T-helper 9 cell (primary cell): Measurements from ENCODE around the gene GSG1L.

Experiments used
- DNase-seq: peaks from one replicate; pipeline ENCODE4 v3.0.0-alpha.2; 2020
- total RNA-seq, 2 donors: gene quantifications; one replicate each; lab custom pipeline; 2026; lab: John Stamatoyannopoulos, UW

The GSG1L gene
- total RNA-seq, result 0 reads per million in 2 donors

- DNase-seq, result no peak
Measured at GRCh38 chr16:28063591-28064061, at the start of gene GSG1L. TSS of gene GSG1L (minus strand) at chr16:28063714. CDS start at chr16:28063424, 290 bp downstream.

DNA sequence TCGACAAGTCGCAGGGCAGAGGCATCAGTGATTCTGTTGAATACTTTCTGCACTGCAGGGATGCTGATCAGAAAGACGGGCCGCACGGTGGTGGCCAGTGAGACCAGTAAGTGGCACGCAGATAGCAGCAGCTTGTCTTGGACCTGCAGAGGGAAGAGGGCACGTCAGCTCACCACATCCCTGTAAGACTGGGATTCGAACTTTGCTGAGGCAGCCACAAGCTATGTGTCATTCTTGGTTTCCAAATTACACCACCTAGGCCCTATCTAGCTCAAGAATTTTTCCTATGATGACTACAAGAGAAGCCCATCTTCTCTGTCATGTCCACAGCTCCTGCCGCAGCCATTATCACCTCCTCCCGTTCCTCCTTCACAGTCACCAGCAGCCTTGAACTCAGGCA is 49.4 kb upstream of the GSG1L start:
- DNase-seq, result no peak

GRCh38 chr16:28110977-28111376 is 47.5 kb upstream of the GSG1L start:
- DNase-seq, result no peak

DNA sequence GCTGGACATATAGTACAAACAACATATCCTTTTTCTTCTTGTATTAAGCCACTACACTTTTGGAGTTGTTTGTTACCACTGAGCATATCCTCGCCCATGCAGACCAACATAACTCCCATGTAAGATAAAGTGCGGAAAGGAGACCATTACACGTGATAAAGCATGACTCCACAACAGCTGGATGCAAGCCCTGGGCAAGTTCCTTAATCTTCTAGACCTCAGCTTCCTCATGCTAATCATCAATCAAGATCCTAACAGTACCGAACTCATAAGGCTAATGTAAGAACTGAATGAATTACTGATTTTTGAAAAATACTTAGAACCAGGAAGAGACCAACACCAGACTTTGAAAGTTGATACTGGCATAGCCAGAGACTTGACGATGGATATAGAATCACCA is 47.0 kb upstream of the GSG1L start:
- DNase-seq, result no peak

DNA sequence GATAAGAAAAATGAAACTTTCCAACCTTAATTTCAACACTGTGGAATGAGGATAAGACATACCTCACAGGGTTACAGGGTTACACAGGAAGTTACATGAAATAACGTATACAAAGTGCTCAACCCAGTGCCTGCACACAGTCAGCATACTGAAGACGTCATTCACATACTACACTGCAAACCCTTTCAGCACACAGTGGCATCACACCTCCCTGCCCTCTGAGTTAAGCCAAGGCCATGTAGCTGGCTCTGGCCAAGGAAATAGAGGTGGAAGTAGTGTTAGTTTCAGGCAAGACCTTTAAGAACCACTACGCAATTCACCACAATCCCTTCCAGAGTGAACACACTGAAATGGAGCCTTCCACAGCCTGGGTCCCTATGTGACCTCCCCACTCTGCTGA is 46.6 kb upstream of the GSG1L start:
- DNase-seq, result no peak

DNA sequence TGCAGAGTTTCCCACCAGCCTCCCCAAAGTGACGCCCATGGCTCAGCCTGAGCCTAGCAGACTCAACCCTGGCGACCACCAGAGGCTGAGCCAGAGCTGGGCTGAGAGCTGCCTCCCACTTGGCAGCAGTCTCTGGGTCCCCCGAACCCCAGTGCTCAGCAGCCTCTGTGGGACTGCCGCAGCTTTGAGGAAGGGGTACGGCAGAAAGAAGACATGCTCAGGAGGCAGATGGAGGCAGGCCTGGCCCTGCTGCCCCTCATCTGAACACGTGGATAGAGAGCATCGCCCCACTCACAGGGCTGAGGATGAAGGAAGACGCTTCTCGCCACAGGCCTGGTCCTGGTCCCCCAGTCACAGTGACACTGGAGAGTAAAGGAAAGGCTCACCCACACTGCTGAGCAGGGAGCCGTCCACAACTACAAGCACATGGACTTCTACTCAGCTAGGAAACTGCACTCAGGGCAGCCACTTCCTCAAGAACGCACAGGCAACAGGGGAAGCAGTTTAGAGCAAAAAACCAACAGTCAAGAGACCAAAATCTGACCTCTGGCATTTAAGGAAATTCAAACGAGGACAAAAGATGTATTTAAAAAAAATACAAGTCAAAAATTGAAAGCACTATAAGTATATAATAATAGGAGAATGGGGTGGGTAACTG is 45.2 kb upstream of the GSG1L start:
- no peak for DNase-seq

GRCh38 chr16:28107232-28107631 is 43.7 kb upstream of the GSG1L start:
- DNase-seq, result no peak

- no peak for DNase-seq
Measured at GRCh38 chr16:28106467-28107215, 43.1 kb upstream of the GSG1L start.

- DNase-seq, result no peak
Measured at GRCh38 chr16:28105954-28106353, 42.4 kb upstream of the GSG1L start.

GRCh38 chr16:28105297-28105696 is 41.8 kb upstream of the GSG1L start:
- DNase-seq, result no peak

DNA sequence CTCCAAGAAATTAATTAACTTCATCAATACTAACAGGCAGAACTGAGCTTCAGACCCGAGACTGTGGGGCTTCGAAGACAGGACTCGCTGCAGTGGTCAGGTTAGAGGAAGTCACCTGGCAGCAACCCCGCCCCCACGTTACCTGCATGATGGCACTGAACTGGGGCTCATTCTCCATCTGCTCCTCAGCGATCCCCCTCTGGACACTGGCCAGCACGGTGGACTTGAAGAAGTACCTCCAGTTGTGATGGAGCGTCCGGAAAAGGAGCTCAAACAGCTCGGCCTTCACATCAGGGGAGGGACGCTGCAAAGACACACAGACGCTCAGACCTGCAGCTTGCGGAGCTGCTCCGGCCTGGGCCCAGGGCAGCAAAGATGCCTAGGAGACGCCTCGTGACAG is 40.9 kb upstream of the GSG1L start:
- DNase-seq, result no peak

DNA sequence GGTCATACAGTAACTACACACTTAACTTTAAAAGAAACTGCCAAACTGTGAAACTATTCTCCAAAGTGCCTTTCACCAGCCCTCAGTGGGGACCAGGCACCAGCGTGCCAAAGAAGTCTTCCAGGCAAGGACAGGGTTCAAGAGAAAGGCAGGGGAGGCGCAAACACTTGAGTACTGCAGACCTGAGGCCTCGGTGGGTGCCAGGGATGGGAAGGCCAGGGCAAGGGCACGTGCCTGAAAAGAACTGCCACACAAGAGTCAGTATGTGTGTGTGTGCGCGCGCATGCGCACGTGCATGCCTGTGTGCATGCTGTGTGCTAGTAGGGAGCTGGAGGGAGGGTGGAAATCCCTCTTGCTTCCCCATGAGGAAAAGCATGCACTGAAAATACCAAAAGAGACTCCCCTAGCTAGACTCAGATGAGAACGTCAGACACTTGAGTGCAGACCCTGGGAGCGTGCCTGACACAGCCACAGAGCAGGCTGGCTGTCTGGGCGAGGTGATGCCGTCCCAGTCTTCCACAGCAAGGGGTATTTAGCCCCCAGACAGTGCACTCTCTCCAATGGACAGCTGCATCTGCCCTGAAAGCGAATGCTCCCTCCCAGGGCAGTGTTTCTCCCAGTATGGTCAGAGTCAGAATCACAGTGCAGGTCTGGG is 40.1 kb upstream of the GSG1L start:
- DNase-seq, result no peak

DNA sequence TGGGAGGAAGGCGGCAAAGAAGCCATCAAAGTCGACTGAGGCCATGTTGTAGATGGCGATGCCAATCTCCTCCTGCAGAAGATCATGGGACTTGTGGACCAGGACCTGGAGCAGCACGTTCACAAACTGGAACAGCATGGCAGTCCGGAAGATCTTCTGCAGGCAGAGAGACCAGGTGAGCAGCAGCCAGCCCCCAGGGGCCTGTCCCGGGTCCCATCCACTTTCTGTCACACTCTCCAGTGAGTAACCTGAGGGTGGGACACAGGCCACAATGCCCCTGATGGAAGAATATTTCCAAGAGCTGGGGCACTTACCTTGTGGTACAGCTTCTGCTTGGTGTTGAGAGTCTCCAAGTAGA is 38.0 kb upstream of the GSG1L start:
- no peak for DNase-seq

DNA sequence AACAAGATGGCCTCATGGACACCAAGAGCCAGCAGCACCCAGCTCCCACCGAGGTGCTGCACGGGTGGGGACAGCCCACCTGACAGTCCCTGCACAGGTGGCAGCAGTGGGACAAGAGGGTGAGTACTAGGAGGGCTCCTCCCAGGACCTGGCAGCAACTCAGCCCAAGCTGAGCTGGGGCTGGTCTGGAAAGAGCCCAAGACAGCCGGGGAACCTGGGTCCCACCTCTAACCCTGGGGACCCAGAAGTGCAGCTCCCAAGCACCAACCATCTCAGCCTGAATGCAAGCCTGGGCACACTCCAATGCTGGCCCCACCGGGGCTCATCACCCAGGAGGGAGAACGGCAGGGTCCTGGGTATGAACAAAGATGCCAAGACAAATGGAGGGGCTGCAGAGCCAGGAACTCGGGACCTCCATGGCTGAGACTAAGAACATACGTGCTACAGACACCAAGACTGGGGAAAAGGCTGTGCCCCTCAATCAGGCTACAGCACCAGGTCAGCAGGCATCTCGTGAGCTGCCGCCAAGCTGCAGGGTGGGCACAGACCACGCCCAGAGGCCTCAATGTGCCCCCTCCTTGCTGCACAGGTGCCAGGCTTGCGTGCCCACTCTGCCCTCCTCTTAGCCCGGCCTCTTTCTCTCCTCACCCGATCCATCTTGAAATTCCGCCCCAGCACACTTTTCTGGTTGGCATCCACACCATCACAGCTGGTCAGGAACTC is 37.5 kb upstream of the GSG1L start:
- no peak for DNase-seq

GRCh38 chr16:28098959-28099945 is 35.7 kb upstream of the GSG1L start:
- no peak for DNase-seq

- DNase-seq, result no peak
Measured at GRCh38 chr16:28098171-28098958, 34.9 kb upstream of the GSG1L start.

- no peak for DNase-seq
Measured at GRCh38 chr16:28096983-28097899, 33.7 kb upstream of the GSG1L start.

DNA sequence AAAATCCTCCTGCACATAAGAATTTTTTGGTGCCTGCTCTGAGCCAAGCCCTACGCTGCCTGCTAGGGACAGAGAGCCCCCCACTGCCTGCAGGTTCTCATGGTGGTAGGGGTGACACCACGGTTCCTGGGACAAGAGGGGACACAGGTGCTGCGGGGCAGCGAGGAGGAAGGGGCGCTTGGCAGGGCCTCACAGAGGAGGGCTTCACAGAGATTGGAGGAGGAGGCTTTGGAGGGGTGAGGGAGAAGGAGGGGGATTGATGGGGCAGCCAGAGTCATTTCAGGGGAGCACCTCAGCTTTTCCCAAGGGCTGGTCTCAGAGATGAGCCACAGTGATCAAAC is 29.8 kb upstream of the GSG1L start:
- DNase-seq, result no peak

DNA sequence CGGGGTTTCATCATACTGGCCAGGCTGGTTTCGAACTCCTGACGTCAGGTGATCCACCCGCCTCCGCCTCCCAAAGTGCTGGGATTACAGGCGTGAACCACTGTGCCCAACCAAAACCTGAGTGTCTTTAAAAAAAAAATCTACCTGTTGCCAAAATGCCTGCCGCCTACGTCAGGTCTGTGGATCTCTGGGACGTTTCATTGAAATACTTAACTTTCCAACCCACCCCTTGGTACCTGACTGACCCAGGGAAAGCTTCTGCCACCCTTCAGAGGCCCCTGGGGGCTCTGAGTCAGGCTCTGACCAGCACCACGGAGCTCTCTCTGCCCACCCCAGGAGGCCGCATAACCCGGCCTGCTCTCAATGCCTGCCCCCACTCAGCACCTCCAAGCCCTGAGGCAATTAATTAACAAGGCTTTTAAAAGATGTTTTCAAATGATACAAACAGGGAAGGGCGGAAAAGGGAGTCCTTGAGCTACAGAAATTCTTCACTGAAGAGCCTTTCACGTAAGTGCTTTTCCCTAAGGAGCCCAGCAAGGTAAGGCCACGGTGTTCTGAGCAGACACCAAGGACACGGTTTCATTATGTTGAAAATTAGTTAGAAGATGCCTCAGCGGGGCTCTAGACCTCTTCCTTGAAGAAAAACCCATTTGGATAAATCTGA is 29.3 kb upstream of the GSG1L start:
- no peak for DNase-seq

DNA sequence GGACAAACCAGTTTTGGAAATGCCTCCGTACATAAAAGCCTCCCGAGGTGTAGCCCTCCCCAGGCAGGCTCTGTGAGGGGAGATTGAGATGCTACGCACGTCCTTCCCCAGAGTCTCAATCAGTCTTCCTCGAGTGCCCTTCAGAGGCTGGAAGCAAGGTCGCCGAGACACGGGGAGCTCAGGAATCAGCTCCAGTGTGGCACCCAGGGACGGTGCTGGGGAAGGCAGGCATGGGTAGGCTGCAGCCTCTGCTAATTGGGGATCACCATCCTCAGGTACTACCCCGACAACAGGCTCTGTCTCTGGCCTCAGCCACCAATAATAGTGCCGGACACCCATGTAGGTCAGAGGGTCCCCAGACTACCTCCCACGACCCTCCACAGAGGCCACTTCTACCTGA is 28.1 kb upstream of the GSG1L start:
- no peak for DNase-seq
